Heart left ventricle (tissue), 16 donors: ENCODE data around the gene WFS1. TPM values are rescaled to one million over a fixed set of nuclear protein-coding genes. Genes with fewer than 3 reads are reported as not detected.

Source experiments
- ATAC-seq, 4 donors: fragments of 200-7000 bp; cut with Tn5 transposase; one replicate each; pipeline ENCODE4 v1.9.1; 2020 to 2022; ENCODE audit warnings: moderate library complexity in 4 of 4, mild to moderate bottlenecking in 3 of 4, moderate number of reproducible peaks in 1 of 4
- DNase-seq, 5 donors: peaks; one replicate each; pipeline ENCODE4 v3.0.0-alpha.2; 2020
- H3K27ac ChIP-seq, 12 donors: fragments of 200-600 bp; sonication (generic) in 4 of 12; one replicate each; pipeline versions ENCODE4 v1.5.0 to v1.8.0; 2016 to 2022; ENCODE audit warnings: mild to moderate bottlenecking in 2 of 12
- H3K27me3 ChIP-seq, 9 donors: fragments of 200-600 bp; sonication (generic) in 2 of 9; one replicate each; pipeline versions ENCODE4 v1.5.1 to v1.8.0; 2016 to 2022; ENCODE audit warnings: mild to moderate bottlenecking in 3 of 9
- H3K36me3 ChIP-seq, 9 donors: fragments of 200-600 bp; sonication (generic) in 2 of 9; one replicate each; pipeline versions ENCODE4 v1.5.0 to v1.8.0; 2018 to 2022; ENCODE audit warnings: mild to moderate bottlenecking in 2 of 9
- H3K4me1 ChIP-seq, 12 donors: fragments of 200-600 bp; sonication (generic) in 4 of 12; one replicate each; pipeline versions ENCODE4 v1.5.0 to v1.8.0; 2016 to 2022; ENCODE audit warnings: mild to moderate bottlenecking in 3 of 12
- H3K4me3 ChIP-seq, 12 donors: fragments of 200-600 bp; sonication (generic) in 4 of 12; one replicate each; pipeline versions ENCODE4 v1.5.0 to v1.8.0; 2017 to 2022; ENCODE audit warnings: mild to moderate bottlenecking in 9 of 12, moderate library complexity in 4 of 12
- H3K9me3 ChIP-seq, 12 donors: fragments of 200-600 bp; sonication (generic) in 4 of 12; one replicate each; pipeline versions ENCODE4 v1.5.0 to v1.8.0; 2016 to 2022; ENCODE audit warnings: mild to moderate bottlenecking in 1 of 12
- POLR2A ChIP-seq, 2 donors: fragments of 450-650 bp; IDR thresholded peaks; one replicate each; pipeline ENCODE4 v1.6.1; 2017; ENCODE audit warnings: antibody characterized with exemption in 2 of 2, mild to moderate bottlenecking in 2 of 2, moderate library complexity in 2 of 2
- WGBS, 4 donors: extraction: QIAGEN DNeasy Blood & Tissue Kit in 2 of 4; methylation state at CpG; one replicate each; pipeline versions ENCODE4 v1.1.5 to v1.1.7; 2013 to 2018; 5-methylcytosine and 5-hydroxymethylcytosine counted together
- intact Hi-C, 10 donors: fragments of 100-400 bp; cut with DNase I; formaldehyde crosslinking; loops; one replicate each; pipeline versions ENCODE4 v1.11.1 to v1.14.2; 2022
- polyA plus RNA-seq, 2 donors: library from polyadenylated mRNA; stranded (reverse); fragments of 200-250 nt; gene quantifications; one replicate each; pipeline ENCODE4 v1.2.3, GENCODE V29; 2013
- total RNA-seq, 9 donors: library from RNA; depleted of rRNA in 2 of 9; stranded (reverse); fragments of >200 nt in 2 of 9; fragmentation: NEBNext Ultra II Directional in 3 of 9; extraction: Animal tissue kit (Norgen Biotek cat#: 25700) in 3 of 9; gene quantifications; one replicate each; pipeline versions ENCODE4 v1.1.0 to v1.2.4, GENCODE V29; 2016 to 2023
- TF ChIP-seq, protein P1 (sequence below), 12 donors: fragments of 200-600 bp; sonication (generic) in 4 of 12; IDR thresholded peaks; one replicate each; pipeline versions ENCODE4 v1.5.0 to v1.8.0; 2018 to 2022; ENCODE audit warnings: antibody characterized with exemption in 12 of 12, mild to moderate bottlenecking in 5 of 12
- donor health status: ischemic (EF 13 %, LVEDD 7.1; RV severe dilation, severe dysfunction).
- donor health status: healthy with polysubstance abuse.
- donor health status: DM: no; HTN: yes; CAD: no.
- donor health status: DM: no; HTN: no; CAD: no.
- donor health status: ischemic (EF 25% LVEDD 6.9; RV normal size, moderate dysfunction).
- donor health status: ischemic (EF 25% LVEDD 5.7; RV mildly dilated, moderate dysfunction).
- donor health status: healthy.
- donor health status: DM: yes; HTN: yes; CAD: no.
- donor health status: ischemic (EF 35%, LVEDD 5.7; RV mildly dilated, moderate dysfunction).
- donor health status: nonischemic (EF 11% LVEDD 7.7; RV severe dilation, severe dysfunction).
- donor health status: DM: yes; HTN: yes; CAD: no.
- donor health status: PGD.
- donor health status: ischemic (EF 29% LVEDD 5.4; RV normal size, mild dysfunction).
- donor health status: nonischemic (EF 23%, LVEDD 6.1; RV moderate dilation, normal function).

The WFS1 gene
- total and polyA plus RNA-seq, 11 donors: 44.8 to 202 (median 73.2) TPM

DNA sequence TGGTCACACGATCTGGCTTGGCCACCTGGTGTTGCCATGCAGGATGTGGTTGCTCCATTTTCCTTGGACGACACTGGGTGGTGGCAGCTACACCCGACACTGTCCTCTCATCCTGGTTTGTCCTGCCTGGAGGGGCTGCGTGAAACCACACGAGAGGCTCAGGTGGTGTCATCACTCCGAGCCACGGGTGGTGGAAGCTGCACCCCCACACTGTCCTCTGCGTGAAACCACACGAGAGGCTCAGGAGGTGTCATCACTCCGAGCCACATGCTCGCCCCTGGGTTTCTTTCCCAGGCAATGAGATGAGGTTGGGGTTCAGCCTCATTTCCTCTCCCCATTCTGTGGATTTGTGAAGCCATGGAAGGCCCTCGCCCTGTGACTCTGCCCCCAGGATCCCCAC is 34.3 kb downstream of the WFS1 start:
- intact Hi-C loops: no loop called here
- no peak overlapping the region for H3K4me3 ChIP-seq
- no peak for TF ChIP-seq POLR2A (IDR thresholded peaks at IDR 0.05)
- TF ChIP-seq, protein P1, sequence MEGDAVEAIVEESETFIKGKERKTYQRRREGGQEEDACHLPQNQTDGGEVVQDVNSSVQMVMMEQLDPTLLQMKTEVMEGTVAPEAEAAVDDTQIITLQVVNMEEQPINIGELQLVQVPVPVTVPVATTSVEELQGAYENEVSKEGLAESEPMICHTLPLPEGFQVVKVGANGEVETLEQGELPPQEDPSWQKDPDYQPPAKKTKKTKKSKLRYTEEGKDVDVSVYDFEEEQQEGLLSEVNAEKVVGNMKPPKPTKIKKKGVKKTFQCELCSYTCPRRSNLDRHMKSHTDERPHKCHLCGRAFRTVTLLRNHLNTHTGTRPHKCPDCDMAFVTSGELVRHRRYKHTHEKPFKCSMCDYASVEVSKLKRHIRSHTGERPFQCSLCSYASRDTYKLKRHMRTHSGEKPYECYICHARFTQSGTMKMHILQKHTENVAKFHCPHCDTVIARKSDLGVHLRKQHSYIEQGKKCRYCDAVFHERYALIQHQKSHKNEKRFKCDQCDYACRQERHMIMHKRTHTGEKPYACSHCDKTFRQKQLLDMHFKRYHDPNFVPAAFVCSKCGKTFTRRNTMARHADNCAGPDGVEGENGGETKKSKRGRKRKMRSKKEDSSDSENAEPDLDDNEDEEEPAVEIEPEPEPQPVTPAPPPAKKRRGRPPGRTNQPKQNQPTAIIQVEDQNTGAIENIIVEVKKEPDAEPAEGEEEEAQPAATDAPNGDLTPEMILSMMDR (IDR thresholded peaks at IDR 0.05): no peak
- H3K9me3 ChIP-seq: no peaks in the 10 kb centered on the region
- peaks cover 0 to 2% (median 0%) of the 10 kb centered on the region in 12 donors for H3K4me1 ChIP-seq
- WGBS, 4 donors: 92 to 96% (median 94%) methylated on average over 11 to 12 of the region's 12 CpGs
- DNase-seq (no peak), ATAC-seq (no peak)
- H3K27ac ChIP-seq: no peak overlapping the region
- peaks cover 0 to 51% (median 34%) of the 10 kb centered on the region in 9 donors for H3K36me3 ChIP-seq
- H3K27me3 ChIP-seq: peaks cover 0 to 3% (median 0%) of the 10 kb centered on the region in 9 donors

DNA sequence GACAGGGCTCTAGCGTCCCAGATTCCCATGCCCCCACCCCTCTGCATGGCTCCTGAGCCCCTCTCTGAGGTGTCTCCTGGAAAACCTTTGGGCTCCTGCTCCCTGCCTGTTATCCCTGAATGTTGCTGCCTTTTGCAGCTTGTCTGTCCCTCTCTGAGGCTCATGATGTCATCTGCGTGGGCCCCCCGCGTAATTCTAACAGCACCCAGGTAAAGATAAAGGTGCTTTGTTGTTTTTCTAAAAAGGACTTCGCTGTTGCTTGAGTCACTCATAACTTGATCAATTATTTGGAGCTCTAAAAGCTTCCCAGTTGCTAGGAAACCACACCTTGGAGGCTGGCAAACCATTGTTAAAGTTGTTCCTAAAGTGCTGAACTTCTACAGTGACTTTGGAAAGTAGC is 36.6 kb downstream of the WFS1 start:
- TF ChIP-seq POLR2A (IDR thresholded peaks at IDR 0.05): no peak
- TF ChIP-seq, protein P1 (IDR thresholded peaks at IDR 0.05): no peak
- Histone ChIP-seq H3K27ac (no peak overlapping the region), H3K4me3 (no peak overlapping the region), H3K36me3 (peaks cover 0 to 33% (median 27%) of the 10 kb centered on the region in 9 donors), H3K27me3 (peaks cover 0 to 18% (median 0%) of the 10 kb centered on the region in 9 donors), H3K4me1 (peaks cover 0 to 14% (median 4%) of the 10 kb centered on the region in 12 donors), H3K9me3 (no peaks in the 10 kb centered on the region)
- intact Hi-C loops: loop anchor here in 2 of 10 donors (5.0 kb wide), 2 partner anchors 34 to 39 kb away; partner anchors contain the start of gene WFS1 (in 1 of the 2)
- 78 to 96% (median 87%) methylated on average over 5 of the region's 5 CpGs for WGBS, 4 donors
- no peak for ATAC-seq
- DNase-seq: no peak

DNA sequence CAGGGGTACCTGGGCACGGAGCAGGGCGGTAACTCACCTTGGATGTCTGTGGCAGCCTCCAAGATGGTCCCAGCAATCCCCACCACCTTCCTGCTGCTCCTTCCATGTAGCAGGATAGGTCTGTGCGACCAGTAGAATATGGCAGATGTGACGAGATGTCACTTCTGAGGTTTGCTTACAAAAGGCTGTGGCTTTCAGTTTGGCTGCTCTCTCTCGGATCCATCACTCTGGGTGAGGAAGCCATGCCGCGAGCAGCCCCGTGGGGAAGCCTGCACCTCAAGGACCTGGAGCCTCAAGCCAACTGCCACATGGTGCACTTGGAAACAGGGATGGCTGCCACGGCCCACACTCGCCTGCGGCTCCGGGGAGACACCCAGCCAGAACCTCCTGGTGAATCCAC is 37.6 kb downstream of the WFS1 start:
- Histone ChIP-seq H3K27ac (no peak overlapping the region), H3K9me3 (no peaks in the 10 kb centered on the region), H3K4me1 (peaks cover 0 to 14% (median 4%) of the 10 kb centered on the region in 12 donors), H3K36me3 (peaks cover 0 to 23% (median 18%) of the 10 kb centered on the region in 9 donors), H3K4me3 (no peak overlapping the region), H3K27me3 (peaks cover 0 to 18% (median 0%) of the 10 kb centered on the region in 9 donors)
- intact Hi-C loops: loop anchor here in 2 of 10 donors (5.0 kb wide), 2 partner anchors 35 to 40 kb away; partner anchors contain the start of gene WFS1 (in 1 of the 2)
- DNase-seq (no peak), ATAC-seq (no peak)
- 80 to 94% (median 88%) methylated on average over 12 of the region's 12 CpGs for WGBS, 4 donors
- TF ChIP-seq, protein P1 (IDR thresholded peaks at IDR 0.05): no peak
- no peak for TF ChIP-seq POLR2A (IDR thresholded peaks at IDR 0.05)

DNA sequence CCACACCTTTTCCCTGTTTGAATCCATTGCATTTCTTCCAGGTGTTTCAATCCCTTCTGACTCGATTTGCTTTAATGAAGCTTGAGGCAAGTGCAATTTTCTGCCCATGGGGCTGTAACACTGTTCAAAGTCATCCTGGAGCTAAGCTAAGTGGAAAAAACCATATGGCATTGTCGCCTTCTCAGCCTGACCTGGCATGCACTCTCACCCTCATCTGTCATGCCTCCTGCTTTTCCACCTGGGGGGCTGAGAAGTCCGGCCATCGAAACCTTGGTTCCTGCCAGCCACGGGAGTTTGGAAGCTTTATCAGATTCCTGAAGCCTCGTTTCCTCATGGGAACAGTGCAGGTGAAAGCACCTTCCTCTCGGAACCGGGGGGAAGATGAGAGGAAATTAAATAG is 38.2 kb downstream of the WFS1 start:
- intact Hi-C loops: loop anchor here in 3 of 10 donors (2.0 to 5.0 kb wide), 3 partner anchors 19 to 41 kb away; partner anchors contain the start of gene WFS1 (in 1 of the 3)
- DNase-seq: no peak

More for the DNA sequence above, 38.2 kb downstream of the WFS1 start:
- WGBS, 4 donors: 64 to 87% (median 72%) methylated on average over 8 of the region's 8 CpGs
- peaks cover 0 to 18% (median 0%) of the 10 kb centered on the region in 9 donors for H3K27me3 ChIP-seq
- ATAC-seq: no peak
- TF ChIP-seq POLR2A (IDR thresholded peaks at IDR 0.05): no peak
- TF ChIP-seq, protein P1 (IDR thresholded peaks at IDR 0.05): no peak
- no peaks in the 10 kb centered on the region for H3K9me3 ChIP-seq
- H3K4me3 ChIP-seq: no peak overlapping the region
- H3K36me3 ChIP-seq: peaks cover 0 to 17% (median 11%) of the 10 kb centered on the region in 9 donors
- H3K27ac ChIP-seq: no peak overlapping the region
- peaks cover 0 to 14% (median 4%) of the 10 kb centered on the region in 12 donors for H3K4me1 ChIP-seq
